Activated CD4-positive, alpha-beta T cell treated with anti-CD3 and anti-CD28 coated beads for 36 hours (primary cell): ENCODE data around the gene SOX6. TPM values are rescaled to one million over a fixed set of nuclear protein-coding genes. Genes with fewer than 3 reads are reported as not detected.

Experiments
- ATAC-seq: fragments of 200-7000 bp; cut with Tn5 transposase; one replicate; pipeline ENCODE4 v1.10.0; 2021; ENCODE audit warnings: mild to moderate bottlenecking, moderate library complexity
- CTCF ChIA-PET: fragments of 350-600 bp; sonication (Branson Sonifier 250); formaldehyde crosslinking; loops from one replicate; lab custom pipeline; 2021; ENCODE audit warnings: antibody characterized with exemption; lab: Charles Lee
- POLR2A ChIA-PET: fragments of 350-600 bp; sonication (Branson Sonifier 250); formaldehyde crosslinking; loops from one replicate; lab custom pipeline; 2021; ENCODE audit warnings: antibody characterized with exemption, inconsistent platforms; lab: Charles Lee
- DNase-seq: peaks from one replicate; pipeline ENCODE4 v3.0.0-alpha.2; 2020
- H3K27ac Mint-ChIP-seq: one replicate; pipeline ENCODE4 v1.8.0; 2021; ENCODE audit warnings: mixed read lengths
- H3K27me3 Mint-ChIP-seq: one replicate; pipeline ENCODE4 v1.8.0; 2021; ENCODE audit warnings: mixed read lengths
- H3K36me3 Mint-ChIP-seq: one replicate; pipeline ENCODE4 v1.8.0; 2021; ENCODE audit warnings: low read depth, mixed read lengths
- H3K4me1 Mint-ChIP-seq: one replicate; pipeline ENCODE4 v1.8.0; 2021; ENCODE audit warnings: mixed read lengths
- H3K4me3 Mint-ChIP-seq: one replicate; pipeline ENCODE4 v1.8.0; 2021; ENCODE audit warnings: mild to moderate bottlenecking, moderate library complexity, mixed read lengths
- H3K9me3 Mint-ChIP-seq: one replicate; pipeline ENCODE4 v1.8.0; 2021; ENCODE audit warnings: low read depth, mixed read lengths
- intact Hi-C, 2 experiments: fragments of 100-400 bp; cut with DNase I in 1 of 2; cut with micrococcal nuclease in 1 of 2; formaldehyde crosslinking; loops; one replicate each; pipeline versions ENCODE4 v1.14.2 to v1.15.1; 2022 to 2024; cut with DNase I, micrococcal nuclease
- total RNA-seq, 2 experiments: library from RNA; stranded (reverse); gene quantifications; one replicate each; pipeline ENCODE4 v1.2.3, GENCODE V29; 2021

Gene SOX6
- total RNA-seq, 2 experiments from 2014 or later: 0.46 TPM; not detected in 1

DNA sequence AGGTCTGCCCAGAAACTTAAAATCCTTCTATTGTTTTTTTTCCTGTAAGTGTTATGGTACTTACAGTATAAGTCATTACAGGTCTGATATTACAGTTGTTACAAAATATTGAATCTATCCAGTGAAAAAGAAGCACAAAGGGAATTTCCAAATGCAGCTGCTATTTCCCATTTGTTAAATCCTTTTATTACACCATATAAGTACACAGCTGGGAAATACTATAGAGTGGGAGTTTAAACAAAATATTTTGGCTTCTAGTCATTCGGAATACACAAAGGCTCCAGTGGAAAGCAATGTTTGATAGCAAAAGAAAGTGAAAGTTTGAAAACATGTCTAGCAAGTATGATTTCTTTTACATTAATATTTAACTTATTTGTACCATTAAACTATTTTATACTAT lies 18.0 kb downstream of the SOX6 start:
- CTCF ChIA-PET: no interaction called here
- no peak for ATAC-seq
- Mint-ChIP-seq H3K27ac (no peak overlapping the region), H3K36me3 (no peaks in the 10 kb centered on the region), H3K27me3 (no peaks in the 10 kb centered on the region), H3K9me3 (no peaks in the 10 kb centered on the region), H3K4me3 (no peak overlapping the region), H3K4me1 (no peaks in the 10 kb centered on the region)
- POLR2A ChIA-PET: no interaction called here
- intact Hi-C loops: no loop called here
- DNase-seq: no peak

DNA sequence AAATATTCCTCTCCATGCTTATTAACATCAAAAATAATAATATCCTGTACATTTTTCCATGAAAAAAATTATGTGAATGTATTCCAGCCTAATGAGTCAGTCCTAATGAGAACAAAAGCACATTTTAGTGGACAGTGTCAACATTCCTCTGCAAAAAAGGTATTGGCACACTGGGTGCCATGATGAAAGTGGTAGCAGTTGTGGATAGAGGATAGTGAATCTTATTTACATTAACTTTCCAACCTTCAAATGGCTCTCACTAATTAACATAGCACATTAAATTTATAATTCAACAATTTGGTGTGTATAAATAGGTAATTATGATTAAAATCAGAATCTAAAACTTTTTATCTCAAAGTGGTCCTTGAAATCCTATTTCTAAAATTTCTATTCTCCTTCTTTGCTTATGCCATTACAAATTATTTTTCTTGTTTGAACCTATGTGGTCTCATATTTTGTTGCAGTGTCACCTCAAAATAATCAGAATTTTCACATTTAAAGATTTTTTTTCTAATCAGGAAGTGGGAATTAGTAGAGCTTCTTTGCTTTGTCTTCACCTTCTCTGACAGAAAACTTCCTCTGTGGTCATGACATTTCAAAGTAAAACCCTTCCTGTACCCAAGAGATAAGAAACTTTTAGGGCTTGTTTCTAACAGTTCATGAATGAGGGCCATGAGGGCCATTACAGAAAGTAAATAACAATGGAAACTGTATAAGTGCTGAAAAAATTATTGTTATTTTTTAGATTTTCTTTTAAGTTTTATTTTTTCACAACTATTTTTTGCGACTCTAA lies 18.7 kb downstream of the SOX6 start:
- intact Hi-C loops: no loop called here
- H3K4me3 Mint-ChIP-seq: no peak overlapping the region
- H3K27me3 Mint-ChIP-seq: no peaks in the 10 kb centered on the region
- no peak overlapping the region for H3K27ac Mint-ChIP-seq
- ChIA-PET POLR2A (no interaction called here), CTCF (no interaction called here)
- no peaks in the 10 kb centered on the region for H3K36me3 Mint-ChIP-seq
- H3K9me3 Mint-ChIP-seq: no peaks in the 10 kb centered on the region
- DNase-seq (no peak), ATAC-seq (no peak)
- no peaks in the 10 kb centered on the region for H3K4me1 Mint-ChIP-seq

DNA sequence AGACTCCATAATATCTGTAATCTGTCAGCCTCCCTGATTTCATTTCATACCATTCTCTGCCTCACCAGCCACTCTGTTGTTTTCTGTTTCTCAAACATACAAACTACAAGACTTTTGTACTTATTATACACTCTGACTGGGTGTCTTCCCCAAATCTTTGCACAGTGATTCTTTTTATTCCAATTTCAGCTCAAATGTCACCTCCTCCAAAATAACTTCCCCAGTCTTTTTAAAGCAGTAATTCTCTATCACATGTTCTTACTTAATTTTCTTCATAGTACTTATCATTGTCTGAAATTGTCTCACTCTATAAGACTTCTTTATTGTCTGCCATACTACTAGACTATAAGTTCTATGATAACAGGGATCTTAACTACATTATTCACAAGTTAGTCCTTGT lies 19.6 kb downstream of the SOX6 start:
- Mint-ChIP-seq H3K27ac (no peak overlapping the region), H3K36me3 (no peaks in the 10 kb centered on the region), H3K4me1 (no peaks in the 10 kb centered on the region), H3K27me3 (no peaks in the 10 kb centered on the region), H3K9me3 (no peaks in the 10 kb centered on the region), H3K4me3 (no peak overlapping the region)
- CTCF ChIA-PET: no interaction called here
- DNase-seq (no peak), ATAC-seq (no peak)
- intact Hi-C loops: no loop called here
- POLR2A ChIA-PET: no interaction called here

DNA sequence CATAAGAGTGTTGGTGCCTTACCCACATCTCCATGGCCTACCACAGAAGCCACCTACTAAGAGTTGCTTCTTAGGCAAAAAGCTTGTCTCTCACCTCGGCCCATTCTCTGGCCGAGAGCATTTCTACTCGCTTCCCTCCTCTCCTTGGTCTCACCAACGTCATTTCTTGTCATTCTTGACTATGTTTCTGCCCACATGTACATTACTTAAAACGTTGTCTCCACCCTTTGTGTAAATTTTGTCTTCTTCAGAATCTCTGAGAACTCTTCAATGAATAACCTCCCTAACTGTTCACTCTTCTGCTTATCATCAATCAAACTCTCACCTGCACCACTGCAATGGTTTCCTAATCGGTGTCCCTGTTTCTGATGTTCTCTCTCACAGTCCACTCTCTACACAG lies 20.1 kb downstream of the SOX6 start:
- POLR2A ChIA-PET: no interaction called here
- Mint-ChIP-seq H3K36me3 (no peaks in the 10 kb centered on the region), H3K4me3 (no peak overlapping the region), H3K27me3 (no peaks in the 10 kb centered on the region), H3K27ac (no peak overlapping the region), H3K9me3 (no peaks in the 10 kb centered on the region), H3K4me1 (no peaks in the 10 kb centered on the region)
- intact Hi-C loops: no loop called here
- DNase-seq: no peak
- CTCF ChIA-PET: no interaction called here
- no peak for ATAC-seq

DNA sequence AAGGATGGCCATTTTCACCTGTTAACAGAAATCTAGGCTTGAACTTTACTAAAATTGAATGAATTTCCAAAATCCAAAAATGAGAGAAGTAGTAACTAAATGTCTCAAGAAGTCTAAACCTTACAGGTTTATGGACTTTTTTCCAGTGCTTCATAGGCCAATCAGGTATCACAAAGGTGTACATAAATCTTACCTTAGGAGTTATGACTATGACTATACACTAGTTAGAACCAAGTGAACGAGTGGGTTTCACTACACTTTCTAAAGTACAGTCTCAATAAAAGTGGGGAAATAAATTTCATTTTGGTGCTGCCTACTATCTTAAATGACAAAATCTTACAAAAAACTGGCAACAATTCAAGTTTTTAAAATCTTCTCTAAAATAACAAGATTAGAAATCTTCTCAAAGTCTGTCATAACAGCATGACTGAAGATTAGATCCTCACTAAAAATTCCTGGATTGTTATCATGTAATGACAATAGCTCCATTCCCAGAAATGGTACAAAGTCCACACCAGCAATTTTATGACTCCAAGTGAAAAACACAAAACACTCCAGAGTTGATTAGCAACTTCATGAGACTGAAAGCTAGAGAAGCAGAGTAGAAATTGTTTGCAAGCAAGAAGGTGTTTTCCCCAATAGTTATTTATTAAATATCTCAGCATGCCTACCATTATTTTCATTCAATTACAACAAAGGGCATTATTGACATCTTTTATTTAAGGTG lies 20.9 kb downstream of the SOX6 start:
- Mint-ChIP-seq H3K4me1 (no peaks in the 10 kb centered on the region), H3K36me3 (no peaks in the 10 kb centered on the region), H3K27ac (no peak overlapping the region), H3K9me3 (no peaks in the 10 kb centered on the region), H3K4me3 (no peak overlapping the region), H3K27me3 (no peaks in the 10 kb centered on the region)
- ATAC-seq (no peak), DNase-seq (no peak)
- ChIA-PET POLR2A (no interaction called here), CTCF (no interaction called here)
- intact Hi-C loops: no loop called here

DNA sequence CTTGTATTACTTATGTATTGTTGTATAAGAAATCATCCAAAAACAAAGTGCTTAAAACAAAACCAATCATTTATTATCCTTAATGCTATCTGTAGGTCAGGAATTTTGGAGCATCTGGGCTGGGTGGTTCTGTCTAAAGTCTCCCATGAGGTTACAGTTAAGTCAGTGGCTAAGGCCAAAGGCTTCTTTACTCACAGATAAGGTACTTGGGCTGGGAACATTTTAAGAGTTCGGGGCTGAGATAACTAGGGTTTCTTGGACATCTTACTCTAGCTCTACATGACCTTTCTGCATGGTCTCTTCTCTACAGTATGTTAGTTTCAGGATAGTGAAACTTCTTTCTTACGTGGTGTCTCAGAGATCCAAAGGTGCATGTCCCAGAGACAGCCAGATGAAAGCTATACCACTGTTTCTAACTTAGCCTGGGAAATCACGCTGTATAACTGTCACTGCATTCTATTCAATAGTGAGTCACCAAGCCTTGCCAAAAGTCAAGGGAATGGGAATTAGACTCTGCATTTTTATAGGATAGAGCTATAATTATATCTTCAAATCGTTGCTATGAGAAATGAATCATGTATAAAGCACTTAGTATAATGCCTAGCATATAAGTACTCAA lies 29.6 kb downstream of the SOX6 start:
- Mint-ChIP-seq H3K9me3 (peaks cover 2% of the 10 kb centered on the region), H3K27me3 (no peaks in the 10 kb centered on the region), H3K4me1 (no peaks in the 10 kb centered on the region), H3K27ac (no peak overlapping the region), H3K4me3 (no peak overlapping the region), H3K36me3 (no peaks in the 10 kb centered on the region)
- no peak for ATAC-seq
- intact Hi-C loops: no loop called here
- no peak for DNase-seq
- CTCF ChIA-PET: interaction anchor here (0.6 kb wide), 1 partner anchor 884 kb away, joined by 3 read pairs; no protein-coding TSS in a partner anchor
- POLR2A ChIA-PET: no interaction called here

DNA sequence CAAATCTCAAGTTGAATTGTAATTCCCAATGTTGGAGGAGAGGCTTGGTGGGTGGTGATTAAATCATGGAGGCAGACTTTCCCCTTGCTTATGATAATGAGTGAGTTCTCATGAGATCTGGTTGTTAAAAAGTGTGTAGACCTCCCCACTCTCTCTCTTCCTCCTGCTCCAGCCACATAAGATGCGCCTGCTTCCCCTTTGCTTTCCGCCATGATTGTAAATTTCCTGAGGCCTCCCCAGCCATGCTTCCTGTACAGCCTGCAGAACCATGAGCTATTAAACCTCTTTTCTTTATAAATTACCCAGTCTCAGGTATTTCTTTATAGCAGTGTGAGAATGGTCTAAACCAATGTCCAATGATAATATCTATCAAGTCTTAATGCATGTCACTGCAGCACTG lies 34.2 kb downstream of the SOX6 start:
- POLR2A ChIA-PET: no interaction called here
- no peaks in the 10 kb centered on the region for H3K36me3 Mint-ChIP-seq
- no peaks in the 10 kb centered on the region for H3K4me1 Mint-ChIP-seq
- DNase-seq: no peak
- no peak for ATAC-seq
- H3K27ac Mint-ChIP-seq: no peak overlapping the region
- intact Hi-C loops: no loop called here
- no peak overlapping the region for H3K4me3 Mint-ChIP-seq
- H3K9me3 Mint-ChIP-seq: peaks cover 2% of the 10 kb centered on the region
- H3K27me3 Mint-ChIP-seq: no peaks in the 10 kb centered on the region
- CTCF ChIA-PET: no interaction called here

DNA sequence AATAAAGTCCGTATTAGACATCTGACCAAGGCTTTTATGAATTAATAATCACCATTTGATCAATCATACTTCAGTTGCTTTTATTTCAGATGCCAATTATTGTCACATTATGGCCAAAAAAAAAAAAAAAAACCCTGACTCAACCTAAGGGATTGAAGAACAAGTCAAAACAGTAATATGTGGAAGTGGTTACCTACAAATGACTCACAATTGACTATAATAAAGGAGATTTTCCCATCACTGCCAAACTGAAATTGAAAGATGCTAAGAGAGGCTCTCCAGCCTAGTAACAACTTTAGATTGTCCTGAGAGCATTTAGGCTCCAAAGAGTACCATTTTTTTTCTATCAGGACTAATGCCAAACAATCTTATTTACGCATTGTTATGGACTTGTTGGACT lies 35.2 kb downstream of the SOX6 start:
- POLR2A ChIA-PET: no interaction called here
- H3K27me3 Mint-ChIP-seq: no peaks in the 10 kb centered on the region

DNA sequence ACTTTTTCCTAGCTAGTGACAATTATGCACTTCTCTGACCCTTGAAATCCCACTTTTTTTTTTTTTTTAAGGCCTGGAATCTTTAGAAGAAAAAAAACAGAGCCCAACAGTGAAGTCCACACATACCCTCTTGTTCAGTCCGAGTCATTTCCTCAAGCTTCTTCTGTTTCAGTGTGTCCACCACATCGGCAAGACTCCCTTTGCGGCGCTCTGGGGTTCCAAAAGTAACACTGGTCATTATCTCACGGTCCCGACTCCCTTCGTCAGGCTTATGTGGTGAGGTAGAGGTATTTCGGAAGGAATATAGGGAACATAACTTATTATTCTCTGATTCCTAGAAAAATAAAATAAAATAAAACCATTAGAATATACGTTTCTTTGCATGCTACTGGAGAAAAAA lies 38.0 kb downstream of the SOX6 start:
- no peak for ATAC-seq
- Mint-ChIP-seq H3K9me3 (no peaks in the 10 kb centered on the region), H3K27me3 (no peaks in the 10 kb centered on the region), H3K36me3 (no peaks in the 10 kb centered on the region), H3K27ac (no peak overlapping the region), H3K4me1 (no peaks in the 10 kb centered on the region), H3K4me3 (no peak overlapping the region)
- POLR2A ChIA-PET: no interaction called here
- intact Hi-C loops: no loop called here
- DNase-seq: no peak
- CTCF ChIA-PET: no interaction called here

More for the DNA sequence above, 35.2 kb downstream of the SOX6 start:
- Mint-ChIP-seq H3K9me3 (peaks cover 2% of the 10 kb centered on the region), H3K4me1 (no peaks in the 10 kb centered on the region), H3K4me3 (no peak overlapping the region), H3K27ac (no peak overlapping the region), H3K36me3 (no peaks in the 10 kb centered on the region)
- DNase-seq (no peak), ATAC-seq (no peak)
- intact Hi-C loops: no loop called here
- CTCF ChIA-PET: no interaction called here

DNA sequence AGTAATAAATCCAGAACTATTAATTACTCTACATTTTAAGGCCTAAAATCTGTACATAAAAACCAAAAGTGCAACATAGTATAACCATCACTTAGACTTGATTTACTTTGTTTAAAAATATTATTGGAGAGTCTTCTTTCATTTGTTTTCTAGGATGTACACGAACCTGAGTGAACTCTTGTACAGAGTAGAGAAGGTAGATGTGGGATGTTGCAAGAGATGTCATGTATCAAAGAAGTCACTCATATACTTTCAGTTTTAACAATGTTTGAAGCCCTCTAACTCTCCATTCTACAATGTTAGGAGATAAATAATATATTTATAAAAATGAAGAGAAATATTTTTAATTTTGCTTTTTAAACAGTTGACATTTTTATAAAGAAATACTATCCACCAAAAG lies 38.6 kb downstream of the SOX6 start:
- ATAC-seq: no peak
- POLR2A ChIA-PET: no interaction called here
- no peaks in the 10 kb centered on the region for H3K9me3 Mint-ChIP-seq

DNA sequence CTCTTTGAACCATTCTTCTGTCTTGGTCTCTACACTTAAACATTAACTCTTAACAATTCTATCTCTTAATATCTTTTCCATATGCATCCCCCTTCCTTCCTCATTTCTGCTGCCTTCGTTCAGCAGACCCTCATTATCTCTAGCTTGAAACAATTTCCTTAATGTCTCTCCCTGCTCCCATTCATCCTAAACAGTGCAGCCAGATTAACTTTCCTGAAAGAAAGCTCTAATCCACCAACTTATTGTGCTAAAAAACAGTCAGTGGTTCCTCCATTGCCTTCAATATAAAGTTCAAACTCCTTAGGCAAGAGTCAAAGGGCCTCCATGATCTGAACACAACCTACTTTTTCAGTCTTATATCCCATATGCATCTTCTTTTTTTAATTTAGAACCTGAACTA lies 42.5 kb downstream of the SOX6 start:
- Mint-ChIP-seq H3K27ac (no peak overlapping the region), H3K36me3 (no peaks in the 10 kb centered on the region), H3K4me1 (no peaks in the 10 kb centered on the region), H3K4me3 (no peak overlapping the region), H3K9me3 (no peaks in the 10 kb centered on the region), H3K27me3 (no peaks in the 10 kb centered on the region)
- DNase-seq (no peak), ATAC-seq (no peak)
- POLR2A ChIA-PET: no interaction called here
- CTCF ChIA-PET: interaction anchor here (0.8 to 1.0 kb wide), 2 partner anchors 208 to 724 kb away, joined by 3 to 4 read pairs; no protein-coding TSS in a partner anchor
- intact Hi-C loops: no loop called here

More for the DNA sequence above, 38.6 kb downstream of the SOX6 start:
- no peaks in the 10 kb centered on the region for H3K4me1 Mint-ChIP-seq
- CTCF ChIA-PET: no interaction called here
- DNase-seq: no peak
- H3K36me3 Mint-ChIP-seq: no peaks in the 10 kb centered on the region
- H3K27ac Mint-ChIP-seq: no peak overlapping the region
- no peak overlapping the region for H3K4me3 Mint-ChIP-seq
- H3K27me3 Mint-ChIP-seq: no peaks in the 10 kb centered on the region
- intact Hi-C loops: no loop called here
